ENCODE data around the gene RETREG2. TPM values are rescaled to one million over a fixed set of nuclear protein-coding genes. Genes with fewer than 3 reads are reported as not detected.

RETREG2 gene
- total RNA-seq, 1 donor from 2014 or later, result 77.0 TPM

GRCh38 chr2:219205981-219206327, 27.9 kb downstream of the RETREG2 start:
- Mint-ChIP-seq H3K9me3 (ENCODE audit: low read depth) (no peaks in the 10 kb centered on the region), H3K4me1 (ENCODE audit: low read depth) (peaks cover 11% of the 10 kb centered on the region), H3K36me3 (ENCODE audit: insufficient read depth) (peaks cover 6% of the 10 kb centered on the region), H3K27ac (peak overlapping the region; percentile 98), H3K4me3 (ENCODE audit: low read depth) (peak overlapping the region; percentile 89), H3K27me3 (peaks cover 4% of the 10 kb centered on the region)
- TF ChIP-seq CTCF (IDR thresholded peaks at IDR 0.05; ENCODE audit: unreplicated experiment), result no peak
- DNase-seq (ENCODE audit: low spot score, unreplicated experiment), result no peak

DNA sequence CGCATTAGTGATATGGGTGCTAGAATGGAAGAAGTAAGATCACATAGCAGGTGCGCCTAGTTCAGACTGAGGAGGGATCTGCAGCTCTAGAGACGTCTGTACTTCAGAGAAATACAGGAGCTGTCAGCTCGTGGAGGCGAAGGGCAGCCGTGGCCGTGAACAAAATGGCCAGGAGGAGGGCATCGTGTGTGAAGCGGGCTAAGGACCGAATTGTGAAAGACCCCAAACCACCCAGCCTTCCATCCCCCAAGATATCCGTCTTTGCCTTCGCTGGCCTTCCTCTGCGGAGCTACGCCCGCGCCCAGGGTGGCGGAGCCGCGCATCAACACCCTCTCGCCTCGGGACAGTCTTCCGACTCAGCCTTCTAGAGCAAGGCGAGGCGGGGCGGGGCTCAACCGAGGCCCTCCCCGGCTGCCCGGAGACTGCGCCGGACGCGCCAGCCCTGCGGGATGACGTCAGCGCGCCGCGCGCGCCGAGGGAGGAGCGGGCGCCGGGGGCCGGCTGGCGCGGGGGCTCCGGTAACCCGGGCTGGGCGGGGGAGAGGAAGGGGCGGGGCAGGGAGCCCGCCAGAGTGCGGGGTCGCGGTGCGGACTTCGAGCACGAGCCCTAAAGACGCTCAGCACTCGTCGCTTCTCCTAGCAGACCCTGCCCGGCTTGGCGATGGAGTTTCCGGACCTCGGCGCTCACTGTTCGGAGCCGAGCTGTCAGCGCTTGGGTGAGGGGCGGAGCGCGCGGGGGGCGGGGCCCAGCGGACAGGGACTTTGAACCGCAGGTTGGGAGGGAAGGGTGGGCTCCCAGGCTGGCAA, 28.5 kb downstream of the RETREG2 start, which contains the start of gene ZFAND2B:
Gene ZFAND2B, plus strand, starts transcription at position 455 of the 806 bp plus-strand sequence. Its CDS starts 206 bp downstream, at position 661.
- Mint-ChIP-seq H3K4me1 (ENCODE audit: low read depth) (peaks cover 11% of the 10 kb centered on the region), H3K36me3 (ENCODE audit: insufficient read depth) (peaks cover 8% of the 10 kb centered on the region), H3K27me3 (peaks cover 4% of the 10 kb centered on the region), H3K4me3 (ENCODE audit: low read depth) (peak within 1 kb of the TSS; percentile 89), H3K27ac (peak within 1 kb of the TSS; percentile 98), H3K9me3 (ENCODE audit: low read depth) (no peaks in the 10 kb centered on the region)
- TF ChIP-seq CTCF (IDR thresholded peaks at IDR 0.05; ENCODE audit: unreplicated experiment), result peak; percentile 10
- peak; percentile 90 for DNase-seq (ENCODE audit: low spot score, unreplicated experiment)

DNA sequence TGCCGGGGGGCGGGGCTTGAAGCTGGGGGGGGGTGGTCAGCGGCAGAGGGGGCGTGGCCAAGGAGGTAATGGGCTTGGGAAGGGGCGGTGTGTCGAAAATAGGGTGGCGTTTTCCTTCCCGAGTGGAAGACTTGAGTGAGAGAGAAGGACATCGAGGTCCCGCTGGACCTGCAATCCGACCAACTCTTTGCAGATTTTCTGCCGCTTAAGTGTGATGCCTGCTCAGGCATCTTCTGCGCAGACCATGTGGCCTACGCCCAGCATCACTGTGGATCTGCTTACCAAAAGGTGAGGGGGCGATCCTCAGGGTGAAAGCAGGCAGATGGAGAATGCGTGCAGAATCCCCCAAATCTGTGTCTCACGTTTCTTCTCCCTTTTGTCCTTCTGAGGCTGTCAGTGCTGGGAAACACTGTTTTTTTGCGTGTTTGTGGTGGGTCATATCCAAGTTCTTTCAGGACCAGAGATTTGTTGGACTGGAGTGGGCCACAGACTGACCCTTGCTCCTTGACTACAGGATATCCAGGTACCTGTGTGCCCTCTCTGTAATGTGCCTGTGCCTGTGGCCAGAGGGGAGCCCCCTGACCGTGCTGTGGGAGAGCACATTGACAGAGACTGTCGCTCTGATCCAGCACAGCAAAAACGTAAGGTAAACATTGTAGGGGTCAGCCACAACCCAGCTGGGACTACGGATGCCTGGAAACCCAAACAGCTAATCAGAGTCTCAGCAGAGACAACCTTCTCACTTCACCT, 29.2 kb downstream of the RETREG2 start:
- Mint-ChIP-seq H3K27me3 (peaks cover 4% of the 10 kb centered on the region), H3K4me1 (ENCODE audit: low read depth) (peaks cover 11% of the 10 kb centered on the region), H3K4me3 (ENCODE audit: low read depth) (peak overlapping the region; percentile 89), H3K9me3 (ENCODE audit: low read depth) (no peaks in the 10 kb centered on the region), H3K27ac (peak overlapping the region; percentile 24), H3K36me3 (ENCODE audit: insufficient read depth) (peaks cover 11% of the 10 kb centered on the region)
- no peak for TF ChIP-seq CTCF (IDR thresholded peaks at IDR 0.05; ENCODE audit: unreplicated experiment)
- no peak for DNase-seq (ENCODE audit: low spot score, unreplicated experiment)

GRCh38 chr2:219207884-219208740, 30.0 kb downstream of the RETREG2 start:
- Mint-ChIP-seq H3K36me3 (ENCODE audit: insufficient read depth) (peaks cover 11% of the 10 kb centered on the region), H3K4me3 (ENCODE audit: low read depth) (peak overlapping the region; percentile 89), H3K27ac (peak overlapping the region; percentile 22), H3K27me3 (peaks cover 4% of the 10 kb centered on the region), H3K9me3 (ENCODE audit: low read depth) (no peaks in the 10 kb centered on the region), H3K4me1 (ENCODE audit: low read depth) (peaks cover 11% of the 10 kb centered on the region)
- DNase-seq (ENCODE audit: low spot score, unreplicated experiment), result no peak
- no peak for TF ChIP-seq CTCF (IDR thresholded peaks at IDR 0.05; ENCODE audit: unreplicated experiment)
